HG03439 (cell line): ENCODE data around the gene ZC3H14.
"Not testable (repeated sequence)": the region's sequence is repeated elsewhere in the genome, so short reads cannot be mapped to it uniquely, and the experiment has no call there.

Experiments
- ATAC-seq: cut with Tn5 transposase; IDR thresholded peaks from one replicate; pipeline ENCODE4 v1.9.1; 2021; ENCODE audit warnings: mild to moderate bottlenecking, moderate library complexity; ENCODE audit not compliant: unreplicated experiment

The ZC3H14 gene

DNA sequence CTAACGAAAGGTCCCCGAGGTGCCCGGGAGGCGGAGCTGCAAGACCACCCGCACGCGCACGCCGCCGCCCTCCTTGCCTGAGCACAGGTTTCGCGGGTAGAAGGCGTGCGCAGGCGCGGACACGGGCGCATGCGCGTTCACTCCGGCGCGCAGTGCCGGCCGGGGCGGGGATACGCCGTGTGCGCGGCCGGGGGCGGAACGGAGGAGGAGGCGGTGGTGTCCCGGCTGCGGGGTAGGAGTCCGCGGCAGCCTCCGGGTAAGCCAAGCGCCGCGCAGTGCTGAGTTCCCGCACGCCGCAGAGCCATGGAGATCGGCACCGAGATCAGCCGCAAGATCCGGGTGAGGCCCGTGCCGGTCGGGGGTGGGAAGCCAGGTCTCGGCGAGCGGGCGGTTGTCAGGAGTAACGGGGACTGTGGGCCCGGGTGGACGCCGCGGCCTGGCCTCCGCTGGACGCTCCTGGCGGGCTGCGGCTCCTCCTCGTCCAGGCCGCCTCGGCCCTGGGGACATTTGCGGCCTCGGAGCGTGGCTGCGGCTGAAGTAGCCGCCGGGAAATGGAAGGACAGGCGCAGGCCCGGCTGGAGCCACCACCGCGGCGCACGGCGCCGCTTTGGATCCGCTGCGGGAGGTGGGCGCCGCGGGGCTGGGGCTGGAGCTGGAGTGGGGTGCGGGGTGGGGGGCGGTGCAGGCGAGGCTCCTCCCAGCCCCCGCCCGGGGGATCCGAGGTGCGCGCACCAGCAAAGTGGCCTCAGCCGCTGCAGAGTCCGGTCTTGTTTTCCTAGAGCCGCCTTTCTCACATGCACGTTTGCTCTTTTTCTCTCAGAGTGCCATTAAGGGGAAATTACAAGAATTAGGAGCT is at the start of gene ZC3H14:
ZC3H14 (plus strand) TSS at position 207 of the 856 bp plus-strand sequence; CDS start at position 304, 97 bp downstream.
- ATAC-seq, result peak; percentile 96

DNA sequence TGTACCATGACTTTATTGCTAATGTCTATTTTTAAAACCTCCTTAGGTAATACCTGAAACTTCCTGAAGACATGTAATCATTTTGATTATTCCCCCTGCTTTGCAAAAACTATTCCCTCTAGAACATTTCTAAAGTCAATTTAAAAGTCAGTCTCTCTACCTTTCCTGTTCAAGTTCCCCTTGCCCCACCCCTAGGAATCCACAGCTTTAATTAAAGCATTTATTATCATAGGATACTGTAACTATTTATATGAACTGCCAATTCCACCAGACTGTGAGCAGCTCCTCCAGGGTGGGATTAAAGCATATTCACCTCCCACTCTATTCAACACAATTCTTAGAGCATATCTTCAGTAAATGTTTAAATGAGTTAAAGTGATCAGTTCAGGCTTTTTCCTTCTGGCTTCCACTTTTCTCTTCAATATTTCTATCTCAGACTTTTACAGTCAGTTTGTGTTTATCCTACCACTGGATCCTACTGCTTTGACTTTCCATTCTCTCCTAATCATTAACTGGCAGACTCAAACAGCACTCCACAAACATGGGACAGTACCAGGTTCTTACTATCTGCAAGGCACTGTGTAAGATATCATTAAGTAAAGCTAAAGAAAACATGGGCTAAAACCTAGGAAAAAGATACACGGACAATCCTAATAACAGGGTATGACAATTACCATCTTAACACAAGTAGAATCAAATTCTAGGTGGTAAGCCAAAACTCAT is 47.2 kb upstream of the ZC3H14 start:
- no peak for ATAC-seq

DNA sequence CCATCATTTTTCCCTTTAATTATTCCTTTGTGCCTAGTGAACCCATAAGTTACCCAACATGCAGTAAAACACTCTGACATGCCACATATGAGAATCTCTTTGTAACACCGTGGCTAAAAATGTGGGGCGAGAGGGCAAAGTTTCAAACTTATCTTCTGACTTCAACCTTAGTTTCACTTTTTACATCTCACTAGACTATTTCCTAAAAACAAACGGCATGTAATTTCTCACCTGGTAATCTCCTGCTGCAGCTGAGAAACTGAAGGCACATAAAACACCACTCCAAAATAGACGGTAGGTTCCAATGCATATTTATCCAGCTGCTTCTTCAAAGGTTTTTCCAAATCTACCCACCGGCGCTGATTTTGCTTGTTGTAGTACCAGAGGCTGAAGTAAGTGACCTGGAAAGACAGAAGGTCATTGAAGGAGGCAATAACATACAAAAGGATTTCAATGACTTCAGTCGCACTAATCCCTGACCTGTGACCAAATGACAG is 45.9 kb upstream of the ZC3H14 start:
- no peak for ATAC-seq

GRCh38 chr14:88518592-88519512 is 44.0 kb upstream of the ZC3H14 start:
- no peak for ATAC-seq

DNA sequence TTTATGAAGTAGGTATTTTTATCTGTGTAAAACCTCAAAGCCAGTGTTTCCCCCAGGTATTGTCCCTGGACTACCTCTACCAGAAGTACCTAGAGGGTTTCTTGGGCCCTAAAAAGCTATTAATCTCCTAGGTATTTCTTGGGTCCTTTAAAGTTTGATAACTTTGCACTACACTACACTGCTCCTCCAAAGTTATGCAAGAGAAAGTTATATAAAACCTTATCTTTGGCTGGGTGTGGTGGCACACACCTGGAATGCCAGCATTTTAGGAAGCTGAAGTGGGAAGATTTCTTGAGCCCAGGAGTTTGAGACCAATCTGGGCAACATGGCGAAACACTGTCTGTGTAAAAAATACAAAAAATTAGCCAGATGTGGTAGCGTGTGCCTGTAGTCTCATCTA is 42.9 kb upstream of the ZC3H14 start:
- ATAC-seq, result no peak

DNA sequence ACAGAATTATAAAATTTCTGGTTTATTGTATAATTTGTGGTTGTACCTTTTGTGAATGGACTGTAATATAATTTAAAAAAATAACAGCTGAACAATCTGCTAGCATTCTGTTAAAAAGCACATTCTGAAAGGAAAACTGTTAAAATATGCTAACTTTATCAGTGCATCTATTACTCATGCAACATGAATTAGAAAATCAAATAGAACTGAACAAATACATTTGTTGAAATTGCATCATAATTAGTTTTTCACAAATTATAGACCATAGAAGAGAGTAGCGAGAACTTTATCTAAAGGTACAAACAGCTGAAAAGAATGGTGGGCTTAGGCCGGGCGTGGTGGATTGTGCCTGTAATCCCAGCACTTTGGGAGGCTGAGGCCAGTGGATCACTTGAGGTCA is 41.0 kb upstream of the ZC3H14 start:
- ATAC-seq, result no peak

GRCh38 chr14:88522393-88522792 is 40.4 kb upstream of the ZC3H14 start:
- ATAC-seq, result no peak

DNA sequence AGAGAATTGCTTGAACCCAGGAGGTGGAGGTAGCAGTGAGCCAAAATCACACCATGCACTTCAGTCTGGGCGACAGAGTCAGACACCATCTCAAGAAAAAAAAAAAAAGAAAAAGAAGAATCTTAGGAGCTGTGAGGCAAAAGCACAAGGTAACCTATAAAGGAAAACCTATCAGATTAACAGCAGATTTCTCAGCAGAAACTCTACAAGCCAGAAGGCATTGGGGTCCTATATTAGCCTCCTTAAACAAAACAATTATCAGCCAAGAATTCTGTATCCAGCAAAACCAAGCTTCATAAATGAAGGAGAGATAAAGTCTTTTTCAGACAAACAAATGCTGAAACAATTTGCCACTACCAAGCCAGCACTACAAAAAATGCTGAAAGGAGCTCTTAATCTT is 32.9 kb upstream of the ZC3H14 start:
- not testable (repeated sequence) for ATAC-seq

DNA sequence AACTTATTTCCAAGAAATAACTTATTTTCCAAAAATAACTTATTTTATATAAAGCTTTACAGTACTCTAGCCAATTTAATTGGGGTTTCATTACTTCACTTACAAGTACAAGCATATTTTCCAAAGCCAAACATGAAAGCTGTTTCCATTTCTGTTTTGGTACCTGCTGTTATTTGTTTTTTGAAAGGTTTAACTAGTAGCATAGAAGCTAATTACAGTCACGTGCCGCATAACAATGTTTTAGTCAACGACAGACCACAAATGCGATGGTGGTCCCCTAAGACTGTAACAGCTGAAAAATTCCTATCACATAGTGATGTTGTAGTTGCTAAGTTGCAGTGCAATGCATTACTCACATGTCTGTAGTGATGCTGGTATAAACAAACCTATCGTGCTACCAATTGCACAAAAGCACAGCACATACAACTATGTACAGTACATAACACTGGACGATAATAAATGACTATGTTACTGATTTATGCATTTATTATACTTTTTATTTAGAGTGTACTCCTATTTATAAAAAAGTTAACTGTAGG is 29.7 kb upstream of the ZC3H14 start:
- no peak for ATAC-seq

DNA sequence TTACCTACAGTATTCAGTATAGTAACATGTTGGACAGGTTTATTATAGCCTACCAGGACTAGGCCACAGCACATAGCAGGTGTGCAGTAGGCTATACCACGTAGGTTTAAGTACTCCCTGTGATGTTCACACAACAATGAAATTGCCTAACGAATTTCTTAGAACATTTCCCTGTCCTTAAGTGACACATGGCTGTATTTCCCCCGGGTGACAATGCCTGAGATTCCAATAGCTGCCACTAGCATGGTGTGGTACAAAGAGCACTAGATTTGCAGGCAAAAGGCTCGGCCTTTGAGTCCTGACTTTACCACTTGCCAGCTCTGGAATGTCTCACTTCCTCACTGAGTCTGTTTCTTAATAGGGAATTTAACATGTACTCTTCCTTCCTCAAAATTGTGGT is 27.7 kb upstream of the ZC3H14 start:
- ATAC-seq, result no peak

DNA sequence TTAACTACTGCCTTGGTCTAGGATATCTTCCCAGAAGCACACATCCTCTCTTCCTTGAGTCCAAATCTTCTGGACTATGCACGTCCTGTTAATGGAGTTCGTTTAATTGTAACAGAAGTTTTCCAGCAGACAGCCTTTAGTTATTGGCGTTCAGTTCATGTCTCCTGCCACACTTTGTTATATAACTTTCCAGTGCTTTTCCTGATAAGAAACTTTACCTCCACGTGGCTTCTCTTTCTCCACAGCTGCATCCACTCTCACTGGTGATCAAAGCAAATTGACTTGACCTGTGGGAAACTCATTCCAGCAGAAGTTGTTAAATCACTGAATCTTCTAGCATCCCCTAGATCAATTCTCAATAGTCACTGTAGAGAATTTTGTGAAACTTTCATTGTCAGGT is 27.0 kb upstream of the ZC3H14 start:
- ATAC-seq, result no peak

- no peak for ATAC-seq
Observed at GRCh38 chr14:88541324-88541723, 21.5 kb upstream of the ZC3H14 start.

DNA sequence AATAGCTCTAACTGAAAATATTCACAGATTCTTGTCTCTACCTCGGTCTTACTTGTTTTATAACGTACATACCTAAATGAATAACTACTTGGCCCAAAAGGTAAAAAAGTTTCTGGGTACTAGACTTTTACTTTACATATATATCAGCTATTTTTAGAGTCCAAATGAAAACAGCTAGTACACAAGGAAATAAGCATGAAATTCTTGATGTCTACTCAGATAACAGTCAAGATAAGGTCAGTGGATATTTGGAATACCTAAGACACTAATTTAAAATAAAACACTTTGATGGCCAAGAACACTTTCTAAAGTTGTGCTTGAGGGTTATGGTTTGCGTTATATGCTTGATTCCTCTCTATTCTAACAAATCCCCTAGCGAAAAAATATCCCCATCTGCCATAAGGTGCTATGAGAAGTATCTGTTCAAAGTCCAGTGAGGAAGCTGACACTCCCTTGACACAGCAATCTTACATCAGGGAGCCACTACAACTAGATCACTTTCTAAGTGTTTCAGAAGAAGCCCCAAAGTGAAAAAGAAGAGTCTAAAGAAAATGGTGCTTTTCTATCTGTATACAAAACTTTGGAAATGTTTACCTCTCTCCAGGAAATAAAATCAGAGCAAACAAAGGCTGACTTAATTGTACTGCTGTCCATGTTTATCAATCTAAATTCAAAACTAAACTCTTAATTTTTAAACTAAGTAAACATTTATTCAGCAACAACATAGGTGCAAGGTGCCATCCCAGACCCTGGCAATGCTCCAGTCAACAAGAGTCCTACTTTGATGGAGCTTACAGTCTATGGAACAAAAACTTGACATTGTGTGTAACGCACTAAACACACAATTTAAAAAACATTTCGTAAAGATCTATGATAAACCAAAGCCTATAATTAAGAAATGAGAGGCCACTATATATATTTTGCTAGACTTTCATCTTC is 19.7 kb upstream of the ZC3H14 start:
- ATAC-seq, result no peak

DNA sequence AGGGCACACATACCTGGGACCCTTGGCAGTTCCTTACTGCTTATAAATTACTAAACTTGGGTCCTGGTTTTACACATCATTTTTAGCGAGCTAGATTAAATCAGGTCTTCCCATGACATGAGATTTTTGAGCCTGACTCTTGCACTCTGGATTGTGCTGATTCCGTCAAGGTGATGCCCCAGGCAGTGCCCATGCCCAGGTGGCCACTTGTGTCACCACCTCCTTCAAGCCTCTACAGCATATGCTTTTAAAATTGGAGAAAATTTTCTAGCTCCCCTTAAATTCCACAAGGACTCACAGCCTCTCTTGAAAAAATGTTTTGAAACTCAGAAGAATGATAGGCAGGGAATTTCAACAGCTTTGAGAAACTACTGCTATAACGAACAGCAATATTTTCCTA is 17.6 kb upstream of the ZC3H14 start:
- no peak for ATAC-seq

DNA sequence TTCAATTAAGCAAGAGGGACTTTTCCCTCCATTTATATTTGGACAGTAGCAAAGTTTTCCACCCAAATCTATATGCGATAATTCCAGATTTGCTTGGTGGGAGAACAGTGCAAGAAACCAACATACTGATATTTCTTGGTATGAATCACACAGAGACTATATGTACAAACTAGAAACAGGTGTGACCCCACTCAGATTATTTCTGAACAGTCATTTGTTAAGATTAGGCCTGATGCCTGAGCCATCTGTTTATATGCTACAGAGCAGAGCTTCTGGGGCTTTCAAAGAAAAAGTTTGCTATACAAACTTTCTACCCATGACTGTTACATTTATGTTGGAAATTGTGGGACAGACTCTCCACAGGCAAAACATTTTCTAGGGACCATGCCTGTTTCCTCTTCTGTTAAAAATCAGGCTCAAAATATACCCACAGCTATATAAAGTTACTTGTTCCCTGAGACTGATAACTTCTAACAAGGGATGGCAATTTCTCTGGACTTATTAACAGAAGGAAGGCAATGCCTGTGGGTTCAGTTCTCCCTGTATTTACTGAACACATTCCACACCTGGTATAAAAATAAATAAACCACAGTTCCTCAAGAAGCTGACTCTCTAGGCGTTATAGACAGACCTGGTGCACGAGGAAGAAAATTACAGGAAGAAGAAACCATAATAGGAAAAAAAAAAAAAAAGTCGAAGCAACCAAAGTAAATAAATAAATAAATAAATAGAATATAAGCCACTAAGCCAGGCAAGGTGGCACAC is 16.0 kb upstream of the ZC3H14 start:
- ATAC-seq, result no peak

- no peak for ATAC-seq
Observed at GRCh38 chr14:88547386-88547780, 15.5 kb upstream of the ZC3H14 start.

DNA sequence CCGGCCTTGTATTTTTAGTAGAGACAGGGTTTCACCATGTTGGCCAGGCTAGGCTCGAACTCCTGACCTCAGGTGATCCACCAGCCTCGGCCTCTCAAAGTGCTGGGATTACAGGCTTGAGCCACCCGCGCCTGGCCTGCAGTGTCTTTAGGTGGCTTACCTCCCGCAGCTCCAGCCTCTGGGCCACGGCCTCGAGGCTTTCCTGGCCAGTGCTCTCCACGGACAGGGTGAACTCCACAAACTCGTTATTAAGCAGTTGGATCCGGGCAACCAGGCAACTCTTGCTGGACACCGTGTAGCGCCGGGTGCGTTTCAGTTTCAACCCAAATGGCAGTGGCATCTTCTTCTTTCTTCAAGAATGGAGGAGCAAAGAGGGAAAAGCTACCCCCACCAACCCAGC is 12.8 kb upstream of the ZC3H14 start:
- ATAC-seq, result no peak

DNA sequence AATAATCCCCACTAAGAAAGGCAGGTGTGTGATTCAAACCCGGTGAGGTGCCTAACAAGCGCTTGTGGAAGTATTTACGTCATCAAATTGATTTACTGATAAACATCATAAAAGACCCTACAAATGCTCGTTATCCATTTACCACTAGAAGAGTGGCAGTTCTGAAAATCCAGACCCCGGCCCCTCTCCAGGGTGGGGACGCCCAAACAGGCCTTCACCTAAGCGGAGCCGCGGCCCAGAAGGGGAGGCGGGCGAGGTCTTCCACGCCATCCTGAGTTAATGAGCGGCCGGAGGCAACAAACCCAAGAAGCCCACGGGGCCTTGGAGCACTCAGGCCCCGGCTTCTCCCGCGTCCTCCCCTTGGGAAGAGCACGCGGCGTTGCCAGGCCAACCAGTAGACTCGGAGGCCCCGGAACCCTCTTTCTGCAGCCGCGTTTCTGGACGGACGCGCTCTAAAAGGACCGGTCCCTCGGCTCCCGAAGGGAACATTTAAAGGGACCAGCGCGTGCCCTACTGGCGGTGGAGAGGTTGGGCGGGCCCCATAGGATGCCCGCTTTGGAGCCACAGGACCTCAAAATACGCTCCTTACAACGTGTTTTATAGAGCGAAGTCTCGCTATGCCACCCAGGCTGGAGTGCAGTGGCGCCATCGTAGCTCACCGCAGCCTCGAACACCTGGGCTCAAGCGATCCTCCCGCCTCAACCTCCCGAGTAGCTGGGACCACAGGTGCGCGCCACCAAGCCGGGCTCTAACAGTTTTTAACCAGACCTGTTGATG is 11.6 kb upstream of the ZC3H14 start:
- ATAC-seq, result no peak
